Hair follicular keratinocyte (primary cell): ENCODE results near the gene SIRT1. TPM values are rescaled to one million over a fixed set of nuclear protein-coding genes. Genes with fewer than 3 reads are reported as not detected.

Experiments
- total RNA-seq: library from RNA; depleted of rRNA; stranded (reverse); fragments of >200 nt; gene quantifications from 2 replicates; pipeline ENCODE4 v1.2.3, GENCODE V29; 2015

The SIRT1 gene
- total RNA-seq = 4.1 and 5.8 TPM in 2 replicates

DNA sequence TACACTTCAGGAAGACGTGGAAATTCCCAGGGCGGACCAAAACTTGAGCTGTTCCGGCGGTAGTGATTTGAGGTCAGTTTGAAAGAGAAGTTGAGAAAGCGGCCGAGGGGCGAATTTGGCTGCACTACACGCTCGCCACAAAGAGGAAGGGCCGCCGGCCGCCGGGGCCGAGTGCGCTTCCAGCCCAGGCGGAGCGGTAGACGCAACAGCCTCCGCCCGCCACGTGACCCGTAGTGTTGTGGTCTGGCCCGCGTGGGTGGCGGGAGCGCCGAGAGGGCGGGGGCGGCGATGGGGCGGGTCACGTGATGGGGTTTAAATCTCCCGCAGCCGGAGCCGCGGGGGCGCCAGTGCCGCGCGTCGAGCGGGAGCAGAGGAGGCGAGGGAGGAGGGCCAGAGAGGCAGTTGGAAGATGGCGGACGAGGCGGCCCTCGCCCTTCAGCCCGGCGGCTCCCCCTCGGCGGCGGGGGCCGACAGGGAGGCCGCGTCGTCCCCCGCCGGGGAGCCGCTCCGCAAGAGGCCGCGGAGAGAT is at the start of gene SIRT1:
TSS of gene SIRT1 (plus strand) at position 344 of the 529 bp plus-strand sequence. CDS start at position 410, 66 bp downstream.

DNA sequence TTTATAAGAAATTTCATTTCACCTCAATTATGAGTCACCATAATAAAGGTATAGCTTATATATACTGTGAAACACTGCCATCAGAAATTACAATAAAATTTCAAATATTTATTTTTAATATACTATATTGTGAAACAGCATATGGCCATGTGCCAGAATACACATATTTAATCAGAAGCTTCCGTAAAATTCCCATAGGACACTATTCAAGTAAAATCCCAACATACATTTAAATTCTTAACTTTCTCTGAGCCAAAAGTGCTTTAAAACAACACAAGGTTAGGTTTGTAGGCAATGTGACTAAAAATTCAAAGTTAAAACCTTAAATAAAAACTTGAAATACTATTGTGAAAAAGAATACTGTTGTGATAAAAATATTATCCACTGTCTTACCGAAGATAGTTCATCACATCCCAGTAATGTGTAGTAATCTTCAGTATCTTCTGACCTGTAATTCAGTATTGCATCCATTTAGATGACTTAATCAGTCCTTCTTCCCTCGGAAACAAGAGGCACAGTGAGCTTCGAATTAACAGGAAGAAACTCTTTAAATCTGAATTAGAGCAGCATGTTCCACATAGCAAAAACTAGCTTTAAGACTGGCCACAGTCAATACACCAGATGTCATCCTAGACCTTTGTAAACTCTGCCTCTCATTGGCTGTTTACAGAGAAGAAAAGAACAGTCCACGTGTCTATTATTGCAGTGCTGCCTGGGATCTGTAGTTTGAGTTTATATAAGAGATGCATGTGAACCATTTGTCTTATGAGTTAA is 46.7 kb upstream of the SIRT1 start, which contains the start of gene DNAJC12:
TSS of gene DNAJC12 (minus strand) at position 648 of the 774 bp plus-strand sequence. CDS start at position 471, 177 bp downstream.

Other genes with a start within 250 kb of the SIRT1 start
- not detected in 2 replicates for gene CTNNA3, start 188.5 kb upstream of the SIRT1 start, total RNA-seq
- 0.23 and 0.57 TPM in 2 replicates for gene DNAJC12, start 46.5 kb upstream of the SIRT1 start, total RNA-seq
- gene HERC4, start 190.6 kb downstream of the SIRT1 start, total RNA-seq = 31.5 and 33.7 TPM in 2 replicates
- 0.08 TPM in 1 of 2 replicates, not detected in the other for gene MYPN, start 224.8 kb downstream of the SIRT1 start, total RNA-seq